GM21717 (cell line): ENCODE results near the gene PTPRT.

ENCODE experiments used
- ATAC-seq: cut with Tn5 transposase; IDR thresholded peaks from one replicate; pipeline ENCODE4 v1.9.1; 2021; ENCODE audit warnings: mild to moderate bottlenecking, moderate library complexity; ENCODE audit not compliant: unreplicated experiment

Gene PTPRT

GRCh38 chr20:42576167-42576566 is 613.5 kb downstream of the PTPRT start:
- no peak for ATAC-seq

DNA sequence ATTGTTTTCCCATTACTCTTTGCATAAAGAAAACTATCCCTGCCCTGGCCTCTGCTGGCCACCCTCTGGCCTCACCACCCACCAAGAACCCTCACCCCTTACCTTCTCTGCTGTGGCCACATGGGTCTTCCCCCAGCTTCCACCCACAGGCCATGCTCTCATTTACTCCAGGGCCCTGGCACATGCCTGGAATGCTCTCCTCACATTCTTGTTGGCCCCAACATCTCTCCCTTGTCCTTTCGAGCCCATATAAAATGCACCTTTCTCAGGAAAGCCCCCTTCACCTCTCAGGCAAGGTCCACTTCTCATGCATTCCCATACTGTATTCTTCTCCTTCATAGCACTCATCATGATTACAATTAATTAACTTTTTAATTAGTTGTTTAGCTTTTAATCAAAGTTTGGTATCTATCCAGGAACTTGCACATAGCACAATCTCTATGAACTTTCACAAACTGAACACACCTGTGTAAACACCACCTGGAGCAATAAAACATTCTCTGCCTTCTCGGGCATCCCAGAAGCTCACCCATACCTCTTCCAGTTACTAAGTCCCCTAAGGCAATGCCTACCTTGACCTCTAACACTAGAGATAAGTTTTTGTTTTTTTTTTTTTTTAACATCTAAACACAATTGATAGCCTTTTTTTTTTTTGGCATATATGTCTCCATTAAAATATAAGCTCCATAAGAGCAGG is 617.2 kb downstream of the PTPRT start:
- no peak for ATAC-seq

DNA sequence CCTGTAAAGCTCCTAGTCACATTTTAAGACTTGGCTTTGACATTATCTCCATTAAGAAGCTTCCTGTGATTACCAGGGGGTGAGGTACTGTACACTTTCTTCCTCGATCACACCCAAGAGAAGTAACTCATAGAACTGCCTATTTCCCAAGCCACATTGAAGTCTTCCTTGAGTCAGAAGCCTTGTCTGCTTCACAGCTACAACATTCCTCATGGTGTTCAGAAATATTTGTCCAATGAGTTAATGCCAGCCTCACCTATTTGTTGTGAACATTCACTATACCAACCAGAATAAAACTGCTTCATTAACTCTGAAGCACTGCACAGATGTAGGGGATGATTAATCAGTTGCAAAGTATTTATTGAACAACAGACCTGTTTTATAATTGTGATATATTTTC is 622.3 kb downstream of the PTPRT start:
- ATAC-seq = no peak

DNA sequence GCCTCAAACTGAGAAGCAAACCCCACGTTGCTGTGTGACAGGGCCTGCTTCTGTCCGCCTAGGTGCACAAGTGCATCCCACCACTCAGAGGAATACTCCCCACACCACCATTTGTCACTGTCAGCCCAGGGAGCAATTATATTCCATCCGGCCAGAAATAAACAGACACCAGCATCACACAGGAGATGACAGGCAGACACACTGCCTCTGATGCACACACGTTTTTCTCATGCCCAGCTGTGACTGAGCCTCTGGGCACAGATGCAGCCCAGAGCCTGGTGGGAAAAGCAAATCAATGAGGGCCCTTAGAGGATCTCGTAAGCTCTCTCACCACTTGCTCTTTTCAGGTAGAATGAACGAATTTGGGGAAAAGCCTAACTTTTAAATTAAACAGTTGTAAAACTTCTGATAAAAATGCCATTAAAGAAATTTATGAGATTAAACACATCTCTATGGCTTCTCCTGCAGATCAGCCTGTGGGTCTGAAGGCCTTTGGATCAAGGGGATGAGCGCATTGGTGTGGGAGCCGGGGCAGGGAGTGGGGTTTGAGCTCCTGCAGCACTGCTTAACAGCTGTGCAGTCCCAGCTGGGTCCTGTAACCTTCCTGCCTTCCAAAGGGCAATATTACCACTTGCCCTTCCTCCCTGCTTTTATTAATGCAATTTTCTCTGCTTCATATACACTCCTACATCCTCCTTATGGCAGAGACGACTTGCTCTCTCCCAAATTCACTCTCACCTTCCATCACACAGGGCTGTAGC is 624.3 kb downstream of the PTPRT start:
- ATAC-seq = no peak

DNA sequence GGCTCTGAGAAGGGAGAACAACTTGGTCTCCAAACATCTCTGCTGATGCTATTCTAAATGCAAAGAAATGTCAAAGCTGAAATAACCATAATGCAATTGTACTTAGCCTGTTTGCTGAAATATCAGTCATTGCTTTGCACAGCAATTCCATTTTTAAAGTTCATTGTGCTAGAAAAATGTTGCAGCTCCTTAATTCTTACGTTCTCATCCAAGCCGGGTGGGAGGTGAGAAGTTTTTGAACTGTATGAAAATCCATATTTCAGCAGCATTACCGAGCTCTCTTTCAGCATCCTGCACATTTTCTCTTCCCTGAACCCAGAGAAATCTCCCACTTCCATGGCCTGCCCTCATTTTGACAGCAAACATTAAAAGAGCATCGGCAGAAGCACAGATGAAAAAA is 630.0 kb downstream of the PTPRT start:
- no peak for ATAC-seq

DNA sequence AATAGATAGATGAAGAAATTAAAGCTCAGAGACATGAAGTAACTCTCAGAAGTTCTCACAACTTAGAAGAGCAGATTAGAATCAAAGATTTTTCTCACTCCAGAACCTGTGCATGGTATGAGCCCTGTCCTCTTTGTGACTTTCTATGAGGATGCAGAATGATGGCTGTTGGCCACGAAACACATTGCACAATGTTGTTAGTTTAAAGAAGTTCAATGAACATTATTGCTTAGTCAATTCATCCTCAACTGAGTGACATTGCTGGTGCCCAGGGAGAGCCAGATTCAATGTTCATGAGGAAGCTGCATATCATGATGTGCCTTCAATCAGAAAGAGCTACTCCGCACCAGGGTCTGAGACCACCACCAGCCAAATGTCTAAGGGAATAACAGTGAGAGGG is 633.1 kb downstream of the PTPRT start:
- ATAC-seq = no peak

DNA sequence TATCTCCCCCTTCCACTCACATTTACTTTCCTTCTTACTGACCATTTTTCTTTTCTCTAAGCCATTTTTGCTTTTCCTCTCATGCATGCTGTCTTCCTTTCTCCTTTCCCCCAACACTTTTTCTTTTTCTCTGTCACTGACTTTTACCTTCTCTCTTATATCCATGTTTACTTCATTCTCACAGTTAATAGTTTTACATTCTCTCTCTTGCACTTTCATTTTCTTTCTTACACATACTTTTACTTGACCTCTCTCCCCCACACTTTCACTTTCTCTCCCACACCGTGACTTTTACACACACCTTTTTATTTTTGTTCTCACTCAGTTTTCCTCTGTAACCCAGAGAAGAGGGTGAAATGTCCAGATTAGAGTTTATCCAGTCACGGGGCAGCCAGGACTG is 636.3 kb downstream of the PTPRT start:
- ATAC-seq = no peak

DNA sequence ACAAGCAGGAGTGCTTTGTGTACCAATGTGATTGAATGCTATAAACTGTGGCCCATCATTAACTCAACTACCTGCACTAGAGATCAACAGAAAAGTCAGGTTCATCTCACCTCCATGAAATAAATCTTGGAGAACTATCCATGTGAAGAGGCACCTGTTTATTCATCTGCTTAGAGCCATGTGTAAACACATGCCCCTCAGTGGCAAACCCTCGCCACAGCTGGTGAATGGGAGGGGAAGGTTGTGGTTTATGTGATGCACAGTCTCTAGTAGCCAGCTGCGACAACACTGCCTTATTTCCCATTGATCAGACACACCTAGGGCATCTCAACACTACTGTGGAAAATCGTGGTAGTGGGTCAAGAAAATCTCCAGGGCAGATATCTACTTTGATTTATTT is 640.2 kb downstream of the PTPRT start:
- ATAC-seq = no peak

DNA sequence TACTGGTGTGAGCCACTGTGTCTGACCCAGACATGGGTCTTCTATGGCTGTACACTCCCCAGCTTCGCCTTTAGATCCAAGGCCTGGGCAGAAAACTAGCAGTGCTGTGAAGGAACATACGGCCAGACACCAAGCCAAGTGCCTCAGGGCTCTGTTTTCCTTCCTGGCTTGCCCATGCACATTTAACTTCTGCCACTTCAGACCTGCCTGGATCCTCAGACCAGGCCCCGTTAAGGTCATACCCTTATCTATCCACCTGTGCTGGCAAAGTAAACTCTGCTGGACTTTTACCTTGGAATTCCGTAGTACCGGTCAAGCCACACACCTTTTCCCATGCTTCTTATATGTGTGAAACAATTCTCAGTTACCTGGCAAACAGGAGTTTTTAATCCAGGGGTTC is 644.8 kb downstream of the PTPRT start:
- no peak for ATAC-seq

- no peak for ATAC-seq
Observed at GRCh38 chr20:42532831-42533230, 656.9 kb downstream of the PTPRT start.

GRCh38 chr20:42531508-42531961 is 658.2 kb downstream of the PTPRT start:
- ATAC-seq = no peak

- ATAC-seq = no peak
Observed at GRCh38 chr20:42530855-42531448, 658.8 kb downstream of the PTPRT start.

DNA sequence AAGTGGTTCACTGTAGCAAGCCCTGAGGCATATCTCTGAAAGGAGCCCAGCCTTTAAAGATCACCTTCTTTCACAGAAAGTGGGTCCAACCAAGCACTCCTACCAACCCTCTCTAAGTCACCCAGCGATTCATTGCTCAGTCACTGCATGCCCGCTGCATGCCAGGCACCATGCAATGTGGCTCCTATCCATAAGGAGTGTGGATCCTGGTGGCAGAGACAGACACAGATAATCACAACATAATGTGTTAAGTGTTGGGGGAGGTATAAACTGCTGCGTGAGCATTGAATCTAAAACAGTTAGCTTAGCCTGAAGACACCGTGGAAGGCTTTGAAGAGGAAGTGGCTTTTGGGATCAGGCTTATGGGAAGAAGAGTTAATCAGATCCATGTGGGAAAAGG is 659.5 kb downstream of the PTPRT start:
- no peak for ATAC-seq

- ATAC-seq = no peak
Observed at GRCh38 chr20:42524058-42524457, 665.6 kb downstream of the PTPRT start.

DNA sequence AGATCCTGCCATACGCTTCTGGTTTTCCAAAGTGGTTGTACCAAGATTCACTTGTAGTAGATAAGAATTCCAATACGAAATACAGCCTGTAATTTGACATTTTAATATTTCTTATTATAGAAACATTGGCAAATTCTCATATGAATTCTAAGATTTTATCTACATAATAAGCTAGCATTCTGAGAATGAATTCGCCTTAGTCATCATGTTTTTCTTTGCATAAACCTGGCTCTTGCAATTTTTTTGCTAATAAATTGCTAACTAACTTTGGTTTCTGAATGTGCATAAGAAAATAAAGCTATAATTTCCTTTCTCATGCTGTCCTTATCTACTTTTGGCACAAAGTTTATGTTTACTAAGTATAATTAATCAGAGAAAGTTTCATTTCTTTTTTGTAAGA is 673.0 kb downstream of the PTPRT start:
- no peak for ATAC-seq

DNA sequence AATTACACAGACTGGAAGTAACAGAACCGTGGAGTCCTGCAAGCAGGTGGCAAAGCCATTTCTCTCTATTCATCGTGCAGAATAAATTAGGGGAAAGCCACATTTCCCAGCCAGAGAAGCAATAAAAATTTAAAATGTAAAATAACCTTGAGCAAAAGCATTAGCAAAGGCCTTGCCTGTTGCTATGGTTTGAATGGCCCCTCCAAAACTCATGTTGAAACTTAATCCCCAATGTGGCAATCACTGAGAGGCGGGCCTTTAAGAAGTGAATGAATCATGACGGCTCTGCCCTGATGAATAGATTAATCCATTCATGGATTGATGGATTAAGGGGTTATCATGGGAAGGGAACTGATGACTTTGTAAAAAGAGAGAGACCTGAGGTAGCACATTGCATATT is 679.0 kb downstream of the PTPRT start:
- no peak for ATAC-seq

DNA sequence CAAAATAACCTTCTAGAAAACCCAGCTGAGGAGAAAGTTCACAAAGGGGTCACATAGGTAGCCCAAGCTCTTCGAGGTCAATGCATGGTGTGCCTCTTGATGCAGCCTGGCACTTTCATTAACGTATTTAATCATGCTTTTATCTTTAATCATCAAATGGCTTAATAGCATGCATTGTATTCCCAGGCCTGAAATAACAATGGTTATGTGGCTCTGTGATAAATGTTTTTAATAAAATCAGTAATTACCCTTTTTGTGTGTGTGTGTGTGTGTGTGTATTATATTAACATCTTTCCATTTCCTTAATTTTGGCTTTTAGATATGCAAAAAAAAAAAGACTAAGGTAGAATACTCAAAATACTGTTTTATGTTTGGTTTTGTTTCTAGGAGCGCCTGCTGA is 681.8 kb downstream of the PTPRT start:
- no peak for ATAC-seq

DNA sequence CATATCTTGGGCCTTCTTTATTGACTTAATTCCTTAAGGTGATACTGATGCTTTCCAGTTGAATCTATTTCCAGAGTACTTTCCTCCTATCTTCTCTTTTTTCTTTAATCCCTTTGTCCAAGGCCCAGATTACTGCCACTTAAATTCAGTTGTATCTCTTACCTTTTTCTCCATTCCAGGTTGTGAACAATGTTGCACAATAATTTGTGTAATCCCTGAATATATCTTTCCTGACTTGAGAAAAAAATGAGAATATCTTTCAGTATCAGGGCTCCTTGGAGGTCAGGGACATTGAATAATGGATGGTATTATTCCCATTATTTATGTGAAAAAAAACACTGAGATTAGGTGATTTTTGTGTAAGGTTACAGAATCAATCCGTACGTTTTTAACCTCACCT is 683.3 kb downstream of the PTPRT start:
- no peak for ATAC-seq

DNA sequence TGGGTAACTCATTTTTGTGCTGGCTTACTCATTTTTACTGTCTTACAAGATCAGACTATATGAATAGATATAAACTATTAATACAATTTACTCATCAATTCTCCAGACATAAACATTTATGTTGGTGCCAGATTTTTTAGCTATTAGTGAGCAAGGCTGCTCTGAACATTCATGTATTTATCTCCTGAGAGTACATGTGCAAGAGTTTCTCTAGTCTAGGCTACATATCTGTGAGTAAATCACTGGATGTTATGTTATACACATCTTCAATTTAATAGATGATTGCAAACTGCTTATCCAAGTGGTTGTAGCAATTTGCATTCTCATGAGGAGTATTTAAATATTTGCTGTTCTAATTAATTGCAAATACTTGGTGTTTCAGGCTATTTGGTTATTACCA is 687.1 kb downstream of the PTPRT start:
- ATAC-seq = no peak

GRCh38 chr20:42496595-42496994 is 693.1 kb downstream of the PTPRT start:
- no peak for ATAC-seq

- no peak for ATAC-seq
Observed at GRCh38 chr20:42494290-42494689, 695.4 kb downstream of the PTPRT start.

DNA sequence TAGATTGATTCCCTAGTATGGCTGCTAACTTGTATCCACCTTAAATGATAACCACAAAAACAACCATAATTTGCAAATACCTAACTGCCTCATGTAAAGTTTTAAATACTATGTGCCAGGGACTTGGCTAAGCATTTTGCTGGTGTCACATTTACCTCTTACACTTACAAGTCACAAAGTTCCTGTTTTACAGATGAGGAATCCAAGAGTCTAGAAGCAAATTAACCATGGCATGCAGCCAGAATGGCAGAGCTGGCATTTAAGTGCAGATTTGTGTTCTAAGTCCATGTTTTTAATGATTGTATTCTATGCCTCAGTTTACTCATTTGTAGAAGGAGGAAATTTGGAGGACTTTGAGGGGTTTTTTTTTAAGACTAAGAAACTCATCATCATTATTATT is 696.7 kb downstream of the PTPRT start:
- no peak for ATAC-seq
